Ramos (cell line): Measurements from ENCODE around the gene GALR2.
"Not testable (repeated sequence)": the region's sequence is repeated elsewhere in the genome, so short reads cannot be mapped to it uniquely, and the experiment has no call there.

Source experiments
- in situ Hi-C: fragments of 300-500 bp; cut with MboI; formaldehyde crosslinking; loops from one replicate; pipeline ENCODE4 v1.14.3; 2022; ENCODE audit warnings: low sequenced_read_pairs; ENCODE audit not compliant: unreplicated experiment

Gene GALR2

GRCh38 chr17:76074390-76075363 lies at the start of gene GALR2:
GALR2 (plus strand) TSS chr17:76074781; CDS start chr17:76074884, 103 bp downstream.
- in situ Hi-C loops, result no loop called here

GRCh38 chr17:76025294-76025693 lies 49.3 kb upstream of the GALR2 start:
- in situ Hi-C loops, result no loop called here

- in situ Hi-C loops, result no loop called here
Measured at GRCh38 chr17:76026714-76027158, 47.8 kb upstream of the GALR2 start.

GRCh38 chr17:76027159-76027839 lies 47.3 kb upstream of the GALR2 start, which contains the start of gene EVPL:
EVPL (minus strand) TSS chr17:76027306; CDS start chr17:76027198, 108 bp downstream.
- in situ Hi-C loops, result no loop called here

GRCh38 chr17:76032073-76032779 lies 42.4 kb upstream of the GALR2 start:
- in situ Hi-C loops, result no loop called here

- in situ Hi-C loops, result no loop called here
Measured at GRCh38 chr17:76032780-76033108, 41.8 kb upstream of the GALR2 start.

- in situ Hi-C loops, result no loop called here
Measured at GRCh38 chr17:76033139-76033538, 41.4 kb upstream of the GALR2 start.

- in situ Hi-C loops, result no loop called here
Measured at GRCh38 chr17:76034428-76035350, 39.9 kb upstream of the GALR2 start.

- in situ Hi-C loops, result no loop called here
Measured at GRCh38 chr17:76036497-76037261, 37.9 kb upstream of the GALR2 start.

GRCh38 chr17:76038050-76038449 lies 36.5 kb upstream of the GALR2 start:
- in situ Hi-C loops, result no loop called here

GRCh38 chr17:76039121-76039520 lies 35.5 kb upstream of the GALR2 start:
- in situ Hi-C loops, result no loop called here

GRCh38 chr17:76040376-76040775 lies 34.2 kb upstream of the GALR2 start:
- in situ Hi-C loops, result no loop called here

- in situ Hi-C loops, result not testable (repeated sequence)
Measured at GRCh38 chr17:76042868-76043267, 31.7 kb upstream of the GALR2 start.

GRCh38 chr17:76044475-76045007 lies 30.0 kb upstream of the GALR2 start:
- in situ Hi-C loops, result not testable (repeated sequence)

- in situ Hi-C loops, result no loop called here
Measured at GRCh38 chr17:76046064-76046463, 28.5 kb upstream of the GALR2 start.

- in situ Hi-C loops, result no loop called here
Measured at GRCh38 chr17:76048025-76048605, 26.5 kb upstream of the GALR2 start.

GRCh38 chr17:76048711-76049110 lies 25.9 kb upstream of the GALR2 start:
- in situ Hi-C loops, result no loop called here

- in situ Hi-C loops, result no loop called here
Measured at GRCh38 chr17:76049239-76049638, 25.3 kb upstream of the GALR2 start.
